GM18502 (cell line): Measurements from ENCODE around the gene ME3.
"Not testable (repeated sequence)": the region's sequence is repeated elsewhere in the genome, so short reads cannot be mapped to it uniquely, and the experiment has no call there.

Source experiments
- ATAC-seq: cut with Tn5 transposase; IDR thresholded peaks from one replicate; pipeline ENCODE4 v1.9.1; 2021; ENCODE audit warnings: mild to moderate bottlenecking; ENCODE audit not compliant: unreplicated experiment, poor library complexity

ME3 gene

DNA sequence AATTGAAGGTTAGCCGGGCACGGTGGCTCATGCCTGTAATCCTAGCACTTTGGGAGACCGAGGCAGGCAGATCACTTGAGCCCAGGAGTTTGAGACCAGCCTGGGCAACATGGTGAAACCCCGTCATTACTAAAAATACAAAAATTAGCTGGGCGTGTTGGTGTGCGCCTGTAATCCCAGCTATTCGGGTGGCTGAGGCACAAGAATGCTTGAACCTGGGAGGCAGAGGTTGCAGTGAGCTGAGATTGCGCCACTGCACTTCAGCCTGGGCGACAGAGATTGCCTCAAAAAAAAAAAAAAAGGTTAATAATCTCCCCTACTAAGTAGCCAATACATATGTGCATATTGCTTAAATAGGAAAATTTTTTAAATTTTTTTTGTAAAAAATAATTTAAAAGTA lies 255.5 kb downstream of the ME3 start:
- not testable (repeated sequence) for ATAC-seq

DNA sequence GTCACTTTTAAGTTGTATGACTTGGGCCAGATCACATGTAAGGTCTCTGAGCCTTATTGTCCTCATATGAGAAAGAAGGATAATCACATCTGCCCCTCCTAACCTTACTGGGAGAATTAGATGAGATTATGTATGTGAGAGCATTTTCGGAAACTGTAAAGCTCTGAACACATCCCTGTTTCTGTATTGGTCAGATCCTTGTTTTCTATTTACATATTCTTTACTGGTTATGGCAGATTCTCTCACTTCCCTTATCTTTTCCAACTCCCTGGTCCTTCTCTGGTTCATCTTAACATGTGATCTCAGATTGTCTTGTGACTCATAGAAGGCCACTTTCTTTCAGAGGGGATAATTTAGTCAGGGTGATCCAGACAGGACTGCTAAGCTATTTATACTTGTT lies 255.9 kb downstream of the ME3 start:
- no peak for ATAC-seq

DNA sequence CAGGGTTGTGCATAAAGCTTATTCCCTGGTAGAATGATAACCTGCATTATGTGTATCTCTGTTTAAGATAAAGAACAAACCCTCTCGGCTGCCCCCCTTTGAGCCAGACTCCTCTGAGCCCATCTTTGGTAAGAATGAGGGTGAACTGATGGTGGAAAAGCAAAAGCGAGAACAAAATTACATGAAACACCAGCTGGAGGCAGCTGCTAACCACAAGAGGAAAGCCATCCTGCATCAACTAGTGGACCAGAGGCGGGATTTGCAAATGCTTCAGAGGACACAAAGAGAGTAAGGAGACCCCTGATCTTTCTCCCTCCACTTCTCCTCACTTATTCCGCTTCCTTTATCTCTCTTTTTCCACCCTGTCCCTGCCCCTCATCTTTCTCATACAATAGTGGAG lies 257.4 kb downstream of the ME3 start:
- ATAC-seq: no peak

DNA sequence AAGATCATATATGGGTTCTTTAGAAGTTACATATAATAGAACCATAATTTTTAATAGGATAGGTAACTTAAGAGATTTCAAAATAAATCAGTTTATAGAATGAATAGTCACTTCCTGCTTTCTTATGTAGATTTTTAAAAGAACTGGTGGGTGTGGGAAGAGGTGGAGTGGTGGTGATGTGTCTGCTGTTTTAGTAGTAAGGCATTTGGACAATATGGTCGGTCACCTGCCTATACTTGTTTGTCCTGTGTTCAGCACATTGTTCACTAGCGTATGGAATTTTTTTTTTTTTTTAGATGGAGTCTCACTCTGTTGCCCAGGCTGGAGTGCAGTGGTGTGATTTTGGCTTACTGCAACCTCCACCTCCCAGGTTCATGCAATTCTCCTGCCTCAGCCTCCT lies 258.4 kb downstream of the ME3 start:
- ATAC-seq: no peak

DNA sequence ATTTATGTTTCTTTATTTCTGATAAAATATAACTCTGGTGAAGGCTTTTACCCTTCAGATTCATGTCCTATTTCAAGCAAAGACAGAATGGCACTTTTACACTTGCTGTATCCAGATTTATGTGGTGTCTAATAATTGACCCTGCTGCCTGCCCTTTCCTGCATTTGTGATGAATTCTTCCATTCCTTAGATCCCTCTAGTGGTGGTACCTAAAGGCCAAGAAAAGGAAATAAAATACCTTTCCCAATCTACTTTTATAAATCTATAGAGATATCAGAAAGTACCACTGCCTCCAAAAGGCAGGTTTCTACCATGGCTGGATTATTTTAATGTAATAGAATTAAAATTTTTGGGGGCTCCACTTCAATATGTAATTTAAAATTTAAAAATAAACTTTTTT lies 263.6 kb downstream of the ME3 start:
- no peak for ATAC-seq

DNA sequence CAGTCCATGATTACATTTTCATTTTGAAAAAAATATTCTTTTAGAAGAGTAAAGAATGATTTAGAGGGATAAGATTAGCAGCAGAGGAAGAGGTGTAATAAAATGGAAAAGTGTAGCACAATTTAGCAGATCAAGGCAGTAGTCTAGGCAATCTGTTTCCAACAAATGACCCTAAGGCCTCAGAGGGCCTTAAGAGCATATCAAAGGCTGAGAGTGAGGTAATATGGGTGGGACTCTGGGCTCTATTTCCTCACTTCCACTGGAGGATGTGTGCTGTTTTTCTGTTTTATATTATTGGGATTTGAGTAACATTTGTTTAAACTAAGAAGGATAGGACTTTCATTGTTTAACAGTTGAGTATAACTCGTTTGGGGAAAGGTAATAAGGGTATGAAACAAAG lies 269.0 kb downstream of the ME3 start:
- ATAC-seq: no peak

DNA sequence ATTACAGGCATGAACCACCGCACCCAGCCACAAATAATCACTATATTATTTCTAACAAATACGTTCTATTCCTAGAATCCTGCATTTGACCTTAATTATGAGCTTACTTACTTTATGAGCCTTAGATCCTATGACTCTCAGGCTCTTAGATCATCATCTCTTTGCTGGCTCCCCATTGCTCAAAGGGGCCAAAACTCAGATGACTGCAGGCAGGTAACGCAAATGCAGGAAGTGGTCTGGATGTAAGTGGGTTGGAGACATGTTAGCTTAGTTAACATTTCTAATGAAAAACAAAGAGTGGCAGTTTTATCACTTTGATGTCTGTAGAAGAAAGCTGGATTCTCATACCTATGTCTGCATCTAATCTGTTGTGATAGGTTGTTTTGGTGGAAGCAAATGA lies 274.3 kb downstream of the ME3 start:
- no peak for ATAC-seq

DNA sequence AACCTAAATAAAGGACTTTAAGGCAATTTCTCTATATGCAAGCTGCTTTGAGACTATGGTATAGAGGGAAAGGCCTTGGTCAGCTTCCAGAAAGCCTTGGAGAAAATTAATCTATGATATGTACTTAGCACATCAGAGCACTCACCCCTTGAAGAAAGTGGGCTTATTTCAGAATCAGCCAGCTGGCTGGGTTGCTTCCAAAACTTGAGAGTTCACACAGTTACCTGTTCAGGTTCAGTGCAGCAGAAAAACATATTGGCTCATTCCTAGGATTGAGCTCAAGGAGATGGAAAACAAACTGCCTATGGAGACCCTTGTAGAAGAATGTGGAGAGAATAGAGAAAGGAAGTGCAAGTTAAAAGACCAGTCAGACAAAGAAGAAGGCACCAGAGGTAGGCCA lies 275.1 kb downstream of the ME3 start:
- no peak for ATAC-seq

DNA sequence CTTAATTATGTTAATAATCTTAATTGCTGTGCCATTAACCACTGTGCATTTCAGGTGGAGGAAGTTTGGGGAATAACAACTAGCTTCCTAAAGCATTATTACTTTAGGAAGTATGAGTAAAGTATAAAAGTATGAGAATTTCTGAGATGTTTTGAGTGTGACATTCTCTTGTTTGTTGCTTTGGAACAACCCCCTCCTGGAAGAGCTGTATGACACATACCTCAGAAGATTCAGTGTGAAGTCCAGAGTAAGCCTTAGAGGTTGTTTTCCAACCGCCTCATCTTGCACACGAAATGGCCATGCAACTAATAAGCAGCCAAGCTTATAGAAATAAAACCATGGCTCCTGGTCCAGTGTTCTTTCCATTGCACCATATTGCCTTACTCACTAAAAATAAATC lies 276.0 kb downstream of the ME3 start:
- ATAC-seq: no peak

DNA sequence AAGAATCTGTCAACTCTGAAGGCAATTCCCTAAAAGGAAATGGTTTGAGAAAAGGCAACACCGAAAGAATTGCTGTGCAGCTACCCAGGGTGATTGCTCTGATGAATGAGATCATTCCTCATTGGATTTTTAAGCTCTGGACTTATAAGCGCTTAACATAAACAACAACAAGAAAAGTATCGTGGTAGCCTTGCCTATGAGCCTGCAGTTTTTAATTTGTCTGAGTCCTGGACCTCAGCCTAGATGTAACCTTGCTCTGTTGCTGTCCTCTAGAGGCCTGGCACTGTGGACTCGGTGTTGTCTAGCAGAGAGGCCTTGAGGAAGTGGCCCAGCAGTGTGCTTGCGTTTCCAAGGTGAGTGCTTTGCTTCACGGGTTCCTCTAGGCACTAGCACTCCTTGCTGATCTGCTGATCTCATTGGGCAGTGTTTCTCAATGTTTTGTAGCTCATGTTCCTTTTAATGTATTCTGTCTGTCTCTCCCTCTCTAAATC lies 277.3 kb downstream of the ME3 start:
- no peak for ATAC-seq
